ENCODE measurements around the gene PTCHD4. TPM values are rescaled to one million over a fixed set of nuclear protein-coding genes. Genes with fewer than 3 reads are reported as not detected.

The PTCHD4 gene
- polyA plus RNA-seq, 1 donor from 2014 or later: 3.4 TPM

- no peak overlapping the region for H3K4me2 ChIP-seq (ENCODE audit: low read length)
- H3K36me3 ChIP-seq (ENCODE audit: insufficient read depth, low read length): no peaks in the 10 kb centered on the region
- no peak overlapping the region for H3K4me3 ChIP-seq (ENCODE audit: low read length)
These were observed 23.2 kb upstream of the PTCHD4 start for GRCh38 chr6:48134246-48134645.

DNA sequence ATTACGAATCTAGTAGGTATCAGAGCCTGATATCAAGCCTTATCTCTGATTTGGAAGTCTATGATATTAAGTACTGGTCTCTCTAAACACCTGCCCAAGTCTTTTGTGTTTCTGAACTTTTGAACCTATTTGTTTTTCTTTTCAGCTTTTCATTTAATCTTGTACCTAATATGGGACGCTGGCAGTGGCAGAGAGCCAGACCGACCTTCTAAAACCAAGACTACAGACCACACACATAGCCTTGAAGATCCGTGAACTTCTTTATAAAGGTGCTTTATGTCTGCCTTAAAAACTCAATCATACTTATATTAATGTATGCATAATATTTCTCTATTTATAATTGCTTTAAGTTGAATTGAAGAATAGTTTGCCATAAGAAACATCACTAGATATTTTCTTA lies 12.6 kb upstream of the PTCHD4 start:
- no peaks in the 10 kb centered on the region for H3K9me2 ChIP-seq (ENCODE audit: insufficient read depth, low read length)
- H3F3A ChIP-seq (ENCODE audit: insufficient read depth, low read length, poor library complexity, severe bottlenecking): no peaks in the 10 kb centered on the region
- no peaks in the 10 kb centered on the region for H3K36me3 ChIP-seq (ENCODE audit: insufficient read depth, low read length)
- no peak overlapping the region for H3K4me2 ChIP-seq (ENCODE audit: low read length)
- no peak overlapping the region for H2AFZ ChIP-seq (ENCODE audit: low read depth, low read length)
- no peaks in the 10 kb centered on the region for H3K27me3 ChIP-seq (ENCODE audit: insufficient read depth, low read depth, low read length)
- H3K79me2 ChIP-seq (replicated peaks; ENCODE audit: insufficient read depth, low read length): no peaks in the 10 kb centered on the region
- H4K20me1 ChIP-seq (ENCODE audit: insufficient read depth): no peaks in the 10 kb centered on the region
- no peak overlapping the region for H3K4me3 ChIP-seq (ENCODE audit: low read length)
- no peak overlapping the region for H3K9ac ChIP-seq (ENCODE audit: low read length)
- no peak overlapping the region for H3K27ac ChIP-seq (ENCODE audit: low read length)
- H3K9me3 ChIP-seq (ENCODE audit: low read length): no peaks in the 10 kb centered on the region
- TF ChIP-seq POLR2AphosphoS5 (IDR thresholded peaks at IDR 0.05) (no peak), SMC3 (conservative IDR thresholded peaks at IDR 0.05; ENCODE audit: poor library complexity) (no peak), EP300 (conservative IDR thresholded peaks at IDR 0.05; ENCODE audit: poor library complexity, severe bottlenecking) (no peak), TAF1 (IDR thresholded peaks at IDR 0.05; ENCODE audit: low read depth) (no peak), MXI1 (conservative IDR thresholded peaks at IDR 0.05; ENCODE audit: poor library complexity, severe bottlenecking) (no peak), REST (IDR thresholded peaks at IDR 0.05; ENCODE audit: borderline replicate concordance) (no peak), EZH2 (IDR thresholded peaks at IDR 0.05; ENCODE audit: borderline replicate concordance, insufficient read depth, low read length, poor library complexity, severe bottlenecking) (no peak), RAD21 (conservative IDR thresholded peaks at IDR 0.05) (no peak)

More at GRCh38 chr6:48134246-48134645, 23.2 kb upstream of the PTCHD4 start:
- H3K9me2 ChIP-seq (ENCODE audit: insufficient read depth, low read length): no peaks in the 10 kb centered on the region
- H3K27ac ChIP-seq (ENCODE audit: low read length): no peak overlapping the region
- no peaks in the 10 kb centered on the region for H4K20me1 ChIP-seq (ENCODE audit: insufficient read depth)
- no peak overlapping the region for H3K9ac ChIP-seq (ENCODE audit: low read length)
- H2AFZ ChIP-seq (ENCODE audit: low read depth, low read length): no peak overlapping the region
- H3F3A ChIP-seq (ENCODE audit: insufficient read depth, low read length, poor library complexity, severe bottlenecking): no peaks in the 10 kb centered on the region
- no peaks in the 10 kb centered on the region for H3K27me3 ChIP-seq (ENCODE audit: insufficient read depth, low read depth, low read length)
- H3K9me3 ChIP-seq (ENCODE audit: low read length): no peaks in the 10 kb centered on the region
- TF ChIP-seq RAD21 (conservative IDR thresholded peaks at IDR 0.05) (no peak), EZH2 (IDR thresholded peaks at IDR 0.05; ENCODE audit: borderline replicate concordance, insufficient read depth, low read length, poor library complexity, severe bottlenecking) (no peak), REST (IDR thresholded peaks at IDR 0.05; ENCODE audit: borderline replicate concordance) (no peak), MXI1 (conservative IDR thresholded peaks at IDR 0.05; ENCODE audit: poor library complexity, severe bottlenecking) (no peak), POLR2AphosphoS5 (IDR thresholded peaks at IDR 0.05) (no peak), SMC3 (conservative IDR thresholded peaks at IDR 0.05; ENCODE audit: poor library complexity) (no peak), TAF1 (IDR thresholded peaks at IDR 0.05; ENCODE audit: low read depth) (no peak), EP300 (conservative IDR thresholded peaks at IDR 0.05; ENCODE audit: poor library complexity, severe bottlenecking) (no peak)
- TF ChIP-seq, protein P1, sequence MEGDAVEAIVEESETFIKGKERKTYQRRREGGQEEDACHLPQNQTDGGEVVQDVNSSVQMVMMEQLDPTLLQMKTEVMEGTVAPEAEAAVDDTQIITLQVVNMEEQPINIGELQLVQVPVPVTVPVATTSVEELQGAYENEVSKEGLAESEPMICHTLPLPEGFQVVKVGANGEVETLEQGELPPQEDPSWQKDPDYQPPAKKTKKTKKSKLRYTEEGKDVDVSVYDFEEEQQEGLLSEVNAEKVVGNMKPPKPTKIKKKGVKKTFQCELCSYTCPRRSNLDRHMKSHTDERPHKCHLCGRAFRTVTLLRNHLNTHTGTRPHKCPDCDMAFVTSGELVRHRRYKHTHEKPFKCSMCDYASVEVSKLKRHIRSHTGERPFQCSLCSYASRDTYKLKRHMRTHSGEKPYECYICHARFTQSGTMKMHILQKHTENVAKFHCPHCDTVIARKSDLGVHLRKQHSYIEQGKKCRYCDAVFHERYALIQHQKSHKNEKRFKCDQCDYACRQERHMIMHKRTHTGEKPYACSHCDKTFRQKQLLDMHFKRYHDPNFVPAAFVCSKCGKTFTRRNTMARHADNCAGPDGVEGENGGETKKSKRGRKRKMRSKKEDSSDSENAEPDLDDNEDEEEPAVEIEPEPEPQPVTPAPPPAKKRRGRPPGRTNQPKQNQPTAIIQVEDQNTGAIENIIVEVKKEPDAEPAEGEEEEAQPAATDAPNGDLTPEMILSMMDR (IDR thresholded peaks at IDR 0.05; ENCODE audit: poor library complexity, severe bottlenecking): no peak
- H3K79me2 ChIP-seq (replicated peaks; ENCODE audit: insufficient read depth, low read length): no peaks in the 10 kb centered on the region
